Stomach (tissue), 4 donors: ENCODE data around the gene NR1I2.

Experiments used
- CTCF ChIP-seq, 7 experiments: fragments of 450-650 bp in 4 of 7; fragments of 200-600 bp in 3 of 7; sonication (generic) in 3 of 7; IDR thresholded peaks; one replicate each; pipeline ENCODE4 v1.5.1; 2016 to 2019; ENCODE audit warnings: antibody characterized with exemption in 7 of 7, control low read depth in 2 of 7, mild to moderate bottlenecking in 1 of 7
- POLR2AphosphoS5 ChIP-seq, 3 donors: sonication (generic); formaldehyde crosslinking; IDR thresholded peaks; one replicate each; pipeline ENCODE4 v1.6.1; 2016; ENCODE audit warnings: antibody characterized with exemption in 3 of 3

DNA sequence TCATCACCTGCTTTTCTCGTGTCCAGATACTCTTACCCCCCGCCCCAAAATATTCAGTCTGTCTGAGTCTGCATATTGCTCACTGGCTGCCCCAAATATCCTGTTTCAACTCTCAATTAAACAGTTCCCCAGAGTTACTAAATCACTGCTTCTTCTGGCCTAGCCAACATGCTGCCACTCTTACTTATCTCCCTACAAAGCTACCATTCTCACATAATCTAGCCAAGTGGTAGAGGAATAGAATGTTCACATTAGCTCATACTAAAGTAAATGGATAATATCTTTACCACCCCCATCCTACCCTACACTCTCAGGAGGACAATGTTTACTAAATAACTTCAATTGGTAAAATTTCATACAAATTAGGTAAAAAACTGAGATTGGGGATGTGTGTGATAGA, 77.8 kb downstream of the NR1I2 start:
- TF ChIP-seq POLR2AphosphoS5 (IDR thresholded peaks at IDR 0.05) (no peak), CTCF (IDR thresholded peaks at IDR 0.05) (no peak)
